NCI-H524 (cell line): ENCODE measurements around the gene TMEM98.
"Not testable (repeated sequence)": the region's sequence is repeated elsewhere in the genome, so short reads cannot be mapped to it uniquely, and the experiment has no call there.

ENCODE experiments used
- DNase-seq, 2 experiments: peaks; one replicate each; lab custom pipeline; 2025; lab: John Stamatoyannopoulos, UW

TMEM98 gene, protein sequence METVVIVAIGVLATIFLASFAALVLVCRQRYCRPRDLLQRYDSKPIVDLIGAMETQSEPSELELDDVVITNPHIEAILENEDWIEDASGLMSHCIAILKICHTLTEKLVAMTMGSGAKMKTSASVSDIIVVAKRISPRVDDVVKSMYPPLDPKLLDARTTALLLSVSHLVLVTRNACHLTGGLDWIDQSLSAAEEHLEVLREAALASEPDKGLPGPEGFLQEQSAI

DNA sequence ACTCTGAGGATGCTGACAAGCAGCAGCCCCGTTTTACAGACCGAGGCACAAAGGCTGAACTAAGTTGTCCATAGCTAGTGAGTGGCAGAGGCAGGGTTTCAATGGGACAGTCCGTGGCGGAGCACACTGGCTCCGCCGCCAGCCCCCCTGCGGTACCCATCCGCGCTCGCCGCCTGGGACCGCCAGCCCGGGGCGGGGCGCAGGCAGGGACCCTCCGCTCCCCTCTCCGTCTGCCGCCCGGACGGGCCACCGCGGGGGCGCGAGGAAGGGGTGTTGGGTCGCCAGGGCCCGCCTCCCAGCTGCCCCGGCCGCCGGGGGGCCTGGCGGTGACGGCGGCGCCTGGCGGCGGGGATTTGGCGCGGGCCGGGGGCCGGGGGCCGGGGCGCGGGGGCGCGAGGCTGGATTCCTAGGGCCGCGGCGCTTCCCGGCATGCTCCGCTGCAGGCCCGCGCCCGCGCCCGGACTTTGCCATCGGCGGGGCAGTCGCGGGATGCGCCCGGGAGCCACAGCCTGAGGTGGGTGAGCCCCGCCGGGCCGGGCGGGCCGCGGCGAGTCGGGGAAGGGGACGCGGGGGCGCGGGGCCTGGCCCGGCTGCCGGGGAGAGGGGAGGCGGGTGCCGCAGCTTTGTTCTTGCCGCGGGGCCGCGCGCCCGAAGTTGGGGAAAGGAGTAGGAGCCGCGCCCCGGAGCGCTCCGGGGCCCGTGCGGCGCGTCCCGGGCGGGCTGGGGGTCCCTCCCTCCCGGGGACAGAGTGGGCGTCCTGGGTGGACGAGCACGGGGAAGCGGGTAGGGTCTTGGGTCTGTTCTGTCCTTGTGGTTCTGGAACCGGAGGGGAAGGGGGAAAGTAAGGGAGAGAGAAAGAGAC lies at the start of gene TMEM98:
Gene TMEM98, plus strand, starts transcription at position 430 of the 862 bp plus-strand sequence. CDS start 3,376 bp downstream, outside the sequence.
- peak in 1 of 2 experiments; percentile 34 for DNase-seq

DNA sequence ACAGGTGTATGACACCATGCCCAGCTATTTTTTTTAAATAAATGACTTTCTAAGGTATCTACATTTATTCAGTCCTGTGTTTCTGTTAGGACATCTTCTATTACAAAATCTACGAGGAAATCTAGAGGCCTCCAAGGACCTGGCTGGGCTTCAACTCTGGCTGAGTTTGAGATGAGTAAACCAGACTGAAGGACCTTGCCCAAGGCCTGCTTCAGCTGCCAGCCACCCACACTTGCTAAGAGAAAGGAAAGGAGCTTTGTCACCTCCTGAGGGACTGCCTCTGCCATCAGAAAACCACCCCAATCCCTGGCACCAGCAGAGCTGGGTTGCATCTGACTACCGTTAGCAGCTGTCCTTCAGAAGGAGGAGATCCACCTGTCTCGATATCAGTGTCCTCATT lies 49.7 kb upstream of the TMEM98 start:
- no peak for DNase-seq

DNA sequence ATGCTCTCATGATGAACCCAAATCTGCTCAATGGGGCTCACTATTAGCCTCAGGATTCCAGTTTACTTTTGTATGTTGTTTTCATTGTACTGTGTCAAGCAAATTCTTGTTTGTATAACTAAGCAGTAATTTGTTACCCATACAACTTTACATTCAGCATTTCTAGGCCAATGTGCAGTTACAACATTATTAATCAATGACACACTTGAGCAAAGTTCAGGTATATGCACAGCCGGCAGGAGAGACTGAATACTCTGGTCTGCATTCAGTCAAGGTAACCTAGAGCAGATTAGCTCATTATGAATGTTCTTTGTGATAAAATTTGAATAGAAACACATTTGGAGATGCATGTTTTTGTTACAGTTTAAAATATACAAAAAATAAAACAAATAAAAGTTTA lies 48.8 kb upstream of the TMEM98 start:
- no peak for DNase-seq

DNA sequence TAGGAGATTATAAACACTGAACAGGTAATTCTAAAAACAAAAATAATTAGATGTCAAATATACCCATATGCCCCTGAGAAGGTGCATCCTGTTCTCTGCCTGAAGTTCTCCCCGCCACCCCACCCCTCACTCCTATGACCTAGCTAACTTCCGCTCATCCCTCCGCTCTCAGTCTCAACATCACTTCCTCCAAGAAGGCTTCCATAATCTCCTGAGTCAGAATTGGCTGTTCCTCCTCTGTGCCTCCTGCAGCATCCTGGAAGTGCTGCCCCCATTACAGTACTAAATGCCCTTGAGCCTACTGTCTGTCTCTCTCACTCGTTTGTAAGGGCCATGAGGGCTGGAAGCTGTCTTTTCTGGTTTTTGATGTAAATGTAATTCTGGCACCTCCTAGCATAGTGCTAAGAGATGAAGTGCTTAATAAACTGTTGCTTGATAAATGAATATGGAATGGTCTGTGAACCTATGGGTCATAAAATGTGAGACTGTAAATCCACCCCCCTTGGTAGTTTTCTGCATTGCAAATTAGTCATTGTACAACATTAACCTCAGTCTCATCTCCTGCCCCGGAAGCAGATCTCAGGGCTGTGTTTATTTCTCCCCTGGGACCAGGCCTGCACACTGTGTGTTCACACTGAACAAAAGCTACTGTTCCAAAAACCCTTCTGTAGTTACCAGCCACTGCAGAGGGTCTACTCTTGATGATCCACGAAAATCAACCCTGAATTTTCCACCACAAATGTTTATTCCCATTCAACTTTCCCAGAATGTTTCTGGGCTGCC lies 47.1 kb upstream of the TMEM98 start:
- peak in 1 of 2 experiments; percentile 7 for DNase-seq

DNA sequence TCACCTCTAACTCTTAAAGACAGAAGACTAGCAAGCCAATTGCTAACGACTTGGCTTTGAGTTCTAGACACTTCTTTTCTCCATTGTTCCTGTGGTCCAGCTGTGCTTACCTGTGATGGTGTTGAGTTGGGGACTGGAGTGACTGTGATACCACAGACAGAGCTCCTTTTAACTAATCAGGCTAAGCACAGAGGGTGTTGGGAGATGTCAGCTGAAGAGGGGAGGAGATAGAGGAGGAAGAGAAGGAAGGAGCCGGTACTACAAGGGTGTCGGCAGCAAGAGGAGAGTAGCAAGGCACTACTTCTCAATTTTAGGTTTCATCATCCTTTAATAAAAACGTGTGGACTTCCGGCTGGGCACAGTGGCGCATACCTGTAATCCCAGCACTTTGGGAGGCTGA lies 45.9 kb upstream of the TMEM98 start:
- no peak for DNase-seq

DNA sequence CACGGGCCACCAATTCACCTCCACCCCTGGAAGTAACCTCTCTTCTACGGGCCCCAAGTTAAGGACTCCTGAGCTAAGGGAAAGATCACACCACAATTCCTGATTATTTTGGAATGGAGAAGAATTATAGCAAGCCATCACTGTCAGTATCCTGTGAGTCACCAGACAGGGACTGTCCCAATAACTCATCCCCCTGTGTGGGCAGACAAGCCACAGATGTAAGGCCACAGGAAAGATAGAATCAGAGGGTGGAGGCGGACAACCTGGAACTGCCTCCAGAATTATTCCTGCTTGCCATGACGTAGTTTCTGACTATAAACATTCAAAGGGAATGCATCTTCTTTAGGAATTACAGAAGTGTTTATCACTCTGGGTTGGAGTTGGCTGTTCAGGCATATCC lies 45.2 kb upstream of the TMEM98 start:
- no peak for DNase-seq

DNA sequence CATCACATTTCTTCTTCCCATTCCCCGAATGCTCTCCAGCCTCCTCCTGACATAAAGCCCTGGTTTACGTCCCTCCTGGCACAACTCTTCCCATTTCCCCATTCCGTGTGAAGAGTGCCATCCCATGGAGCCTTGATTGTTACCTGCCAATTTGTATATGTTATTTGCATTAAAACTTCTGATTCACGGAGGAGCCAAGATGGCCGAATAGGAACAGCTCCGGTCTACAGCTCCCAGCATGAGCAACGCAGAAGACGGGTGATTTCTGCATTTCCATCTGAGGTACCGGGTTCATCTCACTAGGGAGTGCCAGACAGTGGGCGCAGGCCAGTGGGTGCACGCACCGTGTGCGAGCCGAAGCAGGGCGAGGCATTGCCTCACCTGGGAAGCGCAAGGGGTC lies 41.0 kb upstream of the TMEM98 start:
- not testable (repeated sequence) for DNase-seq

DNA sequence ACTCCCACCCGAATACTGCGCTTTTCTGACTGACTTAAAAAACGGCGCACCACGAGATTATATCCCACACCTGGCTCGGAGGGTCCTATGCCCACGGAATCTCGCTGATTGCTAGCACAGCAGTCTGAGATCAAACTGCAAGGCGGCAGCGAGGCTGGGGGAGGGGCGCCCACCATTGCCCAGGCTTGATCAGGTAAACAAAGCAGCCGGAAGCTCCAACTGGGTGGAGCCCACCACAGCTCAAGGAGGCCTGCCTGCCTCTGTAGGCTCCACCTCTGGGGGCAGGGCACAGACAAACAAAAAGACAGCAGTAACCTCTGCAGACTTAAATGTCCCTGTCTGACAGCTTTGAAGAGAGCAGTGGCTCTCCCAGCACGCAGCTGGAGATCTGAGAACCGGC lies 40.5 kb upstream of the TMEM98 start:
- DNase-seq, result not testable (repeated sequence)

DNA sequence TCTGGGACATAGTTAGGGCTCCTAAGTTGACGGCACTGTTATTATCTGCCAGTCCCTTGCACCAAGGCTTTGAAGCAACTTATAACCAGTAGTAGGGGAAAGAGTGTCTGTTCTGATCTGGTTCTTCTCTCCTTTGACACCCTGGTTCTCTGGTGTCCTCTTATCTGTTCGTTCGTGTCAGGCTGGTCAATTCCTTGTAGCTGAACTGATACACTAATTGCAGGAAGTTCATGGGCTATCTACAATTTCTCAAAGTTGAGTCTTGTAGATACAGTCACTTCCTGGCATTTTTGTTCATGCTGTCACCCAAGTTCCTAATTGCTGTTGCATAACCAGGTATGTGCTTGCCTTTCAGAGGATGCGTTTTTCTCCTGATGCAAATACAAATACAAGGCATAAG lies 33.7 kb upstream of the TMEM98 start:
- DNase-seq, result no peak

DNA sequence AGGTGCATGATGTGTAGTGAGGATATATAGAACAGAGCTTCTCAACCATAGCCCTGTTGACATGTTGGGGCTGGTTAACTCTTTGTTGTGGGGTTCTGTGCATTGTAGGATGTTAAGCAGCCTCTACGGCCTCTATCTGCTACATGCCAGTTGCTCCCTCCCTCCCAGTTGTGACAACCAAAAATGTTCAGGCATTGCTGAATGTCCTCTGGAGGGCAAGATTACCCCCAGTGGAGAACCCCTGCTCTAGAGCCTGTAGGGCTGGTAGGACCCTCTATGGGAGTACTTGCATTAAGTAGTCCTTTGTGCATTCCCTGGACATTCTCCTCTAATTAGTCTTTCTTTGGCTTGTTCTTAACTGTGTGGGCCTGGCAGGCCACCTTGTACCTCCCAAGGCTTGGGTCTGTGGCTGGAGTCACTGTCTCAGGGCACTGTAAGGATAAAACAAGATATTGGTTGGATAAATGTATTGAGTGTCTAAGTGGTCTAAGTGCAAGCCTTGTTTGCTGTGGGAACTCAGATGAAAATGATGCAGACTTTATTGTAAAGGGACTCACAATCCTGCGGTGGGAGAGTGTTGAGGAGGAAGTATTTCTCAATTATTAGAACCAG lies 31.2 kb upstream of the TMEM98 start:
- no peak for DNase-seq

DNA sequence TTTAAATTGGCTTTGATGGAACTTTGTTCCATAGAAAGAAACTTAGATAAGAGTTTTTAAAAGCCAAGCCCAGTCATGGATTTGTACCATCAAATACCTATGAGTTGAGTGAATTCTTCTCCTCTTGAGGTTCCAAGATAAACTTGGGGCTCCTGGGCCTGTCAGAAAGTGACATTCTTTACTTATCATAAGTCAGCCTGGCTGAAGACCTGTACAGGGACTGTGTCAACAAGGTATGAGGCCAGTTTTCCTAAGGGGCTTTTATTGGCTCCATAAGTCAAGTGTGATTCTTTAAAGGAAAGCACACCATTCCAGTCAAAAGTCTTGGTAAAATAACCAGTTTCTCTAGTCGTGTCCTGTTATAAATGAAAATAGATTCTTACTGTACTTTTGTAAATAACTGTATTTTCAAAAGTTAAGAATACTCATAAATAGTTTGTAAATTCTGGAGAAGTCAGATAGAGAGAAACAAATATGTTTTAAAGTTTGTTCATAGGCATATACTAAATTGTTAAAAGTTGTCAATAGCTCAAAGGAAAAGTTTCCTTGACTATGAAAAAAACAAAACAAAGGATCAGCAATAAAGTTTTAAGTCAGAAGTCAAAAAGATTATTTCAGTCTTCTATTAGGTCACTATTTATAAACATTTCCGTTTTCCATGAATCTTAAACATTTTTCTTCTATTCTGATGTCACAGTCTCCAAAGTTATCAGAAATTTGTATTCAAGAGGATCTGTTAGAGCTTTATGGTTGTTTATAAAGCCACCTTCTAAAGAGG lies 28.5 kb upstream of the TMEM98 start:
- no peak for DNase-seq

DNA sequence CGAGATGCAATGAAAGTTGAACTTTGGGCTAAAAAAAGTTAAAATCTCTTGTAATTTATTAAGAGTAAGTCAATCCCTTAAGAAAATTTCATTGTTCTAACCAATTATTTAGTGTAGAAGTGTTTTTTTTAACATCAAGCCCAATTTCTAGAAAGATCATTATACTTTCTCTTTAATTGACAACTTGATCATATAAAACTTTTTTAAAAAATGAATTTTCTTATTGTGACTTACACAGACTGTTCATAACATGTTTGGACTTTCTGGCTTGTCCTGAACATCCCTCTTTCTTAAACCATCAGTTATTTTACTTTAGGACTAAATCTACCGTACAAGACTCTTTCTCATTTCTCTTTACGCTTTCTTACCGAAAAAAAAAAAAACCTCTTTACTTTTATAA lies 26.2 kb upstream of the TMEM98 start:
- no peak for DNase-seq

DNA sequence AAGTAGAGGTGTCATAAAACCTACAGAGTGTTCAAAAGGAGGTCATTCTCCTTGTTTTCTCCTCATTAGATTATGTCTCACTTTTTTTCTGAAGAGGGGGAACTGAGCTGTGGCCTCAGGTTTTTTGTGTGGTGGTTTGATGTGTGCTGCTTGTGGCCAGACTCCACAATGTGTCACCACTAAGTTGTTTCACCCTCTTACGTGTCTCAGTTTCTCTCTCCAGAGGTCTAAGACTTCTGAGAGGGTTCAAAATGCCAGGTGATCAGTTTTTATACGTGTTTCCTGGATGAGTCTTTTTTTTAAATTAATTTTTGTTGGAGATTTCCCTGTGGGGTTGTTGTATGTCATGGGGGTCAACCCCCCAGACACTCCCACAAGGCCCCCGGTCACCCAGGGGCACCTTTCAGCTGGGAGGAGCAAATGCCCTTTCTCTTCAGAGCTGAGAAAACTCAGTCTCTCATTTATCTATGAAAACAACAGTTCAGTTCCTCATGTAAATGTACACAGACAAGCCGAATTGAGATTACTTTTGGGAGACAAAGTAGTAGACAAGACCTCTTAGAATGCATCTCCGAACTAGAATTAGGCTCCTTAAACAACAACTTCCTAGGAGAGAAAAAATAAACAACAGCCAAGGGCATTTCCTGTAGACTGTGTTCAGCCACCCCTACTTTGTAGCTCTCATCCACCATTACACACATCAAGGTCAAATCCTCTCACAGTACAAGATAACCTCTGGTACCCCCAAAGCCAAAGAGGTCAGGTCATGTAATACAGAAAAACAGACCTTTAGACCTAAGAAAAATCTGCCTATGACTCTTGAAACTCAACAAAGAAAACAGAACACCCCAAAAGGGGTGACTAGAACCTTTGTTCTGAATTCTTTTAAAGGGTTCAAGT lies 23.9 kb upstream of the TMEM98 start:
- no peak for DNase-seq

DNA sequence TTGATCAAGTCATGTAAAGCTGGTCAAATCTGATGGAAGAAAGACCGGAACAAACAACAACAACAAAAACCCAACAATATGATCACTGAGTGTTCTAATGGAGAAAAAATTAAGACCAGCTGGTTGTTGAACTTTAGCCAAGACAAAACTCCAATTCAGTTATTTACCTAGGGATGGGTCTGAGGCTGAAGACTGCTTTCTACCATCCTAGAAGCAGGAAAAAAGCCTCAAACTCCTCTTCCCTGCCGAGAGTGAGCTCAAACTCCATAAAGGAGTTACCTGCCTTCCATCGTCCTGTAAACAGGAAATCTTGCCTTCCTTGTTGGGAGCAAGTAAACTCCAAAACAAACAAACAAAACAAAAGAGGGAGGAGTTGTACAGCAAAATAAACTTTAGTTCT lies 23.1 kb upstream of the TMEM98 start:
- no peak for DNase-seq

DNA sequence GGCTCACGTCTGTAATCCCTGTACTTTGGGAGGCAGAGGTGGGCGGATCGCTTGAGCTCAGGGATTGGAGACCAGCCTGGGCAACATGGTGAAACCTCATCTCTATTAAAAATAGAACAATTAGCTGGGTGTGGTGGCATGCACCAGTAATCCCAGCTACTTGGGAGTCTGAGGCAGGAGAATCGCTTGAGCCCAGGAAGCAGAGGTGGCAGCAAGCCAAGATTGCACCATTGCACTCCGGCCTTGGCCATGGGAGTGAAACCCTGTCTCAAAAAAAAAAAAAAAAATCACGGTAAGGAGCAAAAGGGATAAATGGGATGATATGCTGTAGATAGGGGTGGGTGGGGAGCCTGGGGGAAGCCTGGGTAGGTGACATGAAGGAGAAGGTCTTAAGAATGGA lies 20.4 kb upstream of the TMEM98 start:
- DNase-seq, result no peak

DNA sequence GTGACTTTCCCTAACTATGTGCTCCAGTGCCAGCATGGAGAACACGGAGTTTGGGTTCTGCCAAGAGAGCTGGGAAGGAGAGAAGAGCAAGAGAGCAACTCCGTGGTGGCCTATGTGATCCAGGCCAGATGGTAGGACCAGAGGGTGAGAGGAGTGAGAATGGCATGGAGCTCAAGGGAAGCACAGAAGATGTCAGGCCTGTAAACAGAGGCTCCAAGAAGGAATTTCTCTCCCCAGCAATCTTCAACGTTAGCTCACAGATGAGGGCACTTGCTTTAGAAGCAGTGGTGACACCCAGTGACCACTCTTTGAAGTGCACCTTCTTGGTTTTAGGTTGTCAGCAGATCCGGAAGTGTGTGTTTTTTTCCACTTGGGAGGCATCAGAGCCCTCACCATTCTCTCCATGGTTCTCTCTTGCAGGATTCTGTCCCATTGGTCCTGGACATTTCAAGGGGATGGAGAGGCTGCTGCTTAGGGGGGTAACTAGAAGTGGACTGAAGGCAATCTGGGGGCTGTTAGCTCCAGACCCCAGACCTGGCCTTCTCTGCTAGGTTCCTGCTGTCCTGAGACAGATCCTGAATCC lies 18.1 kb upstream of the TMEM98 start:
- DNase-seq, result peak; percentile 36 to 68

DNA sequence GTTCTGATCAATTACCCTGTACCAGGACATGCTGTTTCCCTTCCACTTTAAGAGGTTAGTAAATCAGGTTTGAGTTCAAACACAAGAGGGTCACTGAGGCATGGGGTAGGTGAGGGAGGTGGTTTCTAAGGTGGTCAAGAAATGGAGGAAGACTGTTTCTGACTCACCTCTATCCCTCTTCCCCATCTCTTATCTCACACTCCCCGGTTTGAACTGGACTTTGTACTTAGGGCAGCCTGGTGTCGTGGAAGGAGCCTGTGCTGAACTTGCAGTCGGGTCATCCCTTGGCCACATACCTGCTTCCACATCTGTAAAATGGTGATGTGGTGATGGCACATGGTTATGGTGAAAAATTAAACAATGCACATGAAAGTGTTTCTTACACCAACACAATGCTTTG lies 17.2 kb upstream of the TMEM98 start:
- DNase-seq, result no peak

DNA sequence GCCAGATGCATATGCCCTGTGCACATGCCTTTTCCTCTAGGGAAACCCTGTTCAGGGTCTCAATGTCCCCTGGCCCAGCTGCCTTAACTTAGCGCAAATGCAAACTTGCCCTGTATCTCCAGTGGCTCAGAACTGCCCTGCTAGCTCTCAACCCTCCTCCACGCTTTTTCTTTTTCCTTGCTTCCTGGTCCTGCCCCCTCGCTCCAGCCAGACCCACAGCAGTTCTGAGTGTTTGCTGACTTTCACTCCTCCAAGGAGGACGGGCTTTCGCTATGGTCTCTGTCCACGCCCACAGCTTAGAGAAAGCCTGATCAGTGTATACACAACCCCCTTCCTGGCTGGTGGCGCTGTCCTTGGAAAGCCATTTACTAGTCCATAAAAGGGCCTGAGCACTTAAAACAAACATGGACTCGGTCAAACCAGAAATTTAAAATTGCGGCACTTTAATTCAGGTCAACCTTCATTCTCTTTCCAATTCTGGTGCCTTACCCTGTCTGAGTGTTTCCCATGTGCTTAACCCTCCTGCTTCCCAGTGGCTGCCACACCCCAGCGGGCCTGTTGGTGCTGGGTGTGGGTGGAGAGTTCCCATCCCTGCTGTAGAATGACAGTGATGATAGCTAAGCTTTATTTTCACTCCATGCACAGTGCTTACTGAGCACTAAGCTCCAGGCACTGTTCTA lies 15.6 kb upstream of the TMEM98 start:
- peak in 1 of 2 experiments; percentile 15 for DNase-seq

DNA sequence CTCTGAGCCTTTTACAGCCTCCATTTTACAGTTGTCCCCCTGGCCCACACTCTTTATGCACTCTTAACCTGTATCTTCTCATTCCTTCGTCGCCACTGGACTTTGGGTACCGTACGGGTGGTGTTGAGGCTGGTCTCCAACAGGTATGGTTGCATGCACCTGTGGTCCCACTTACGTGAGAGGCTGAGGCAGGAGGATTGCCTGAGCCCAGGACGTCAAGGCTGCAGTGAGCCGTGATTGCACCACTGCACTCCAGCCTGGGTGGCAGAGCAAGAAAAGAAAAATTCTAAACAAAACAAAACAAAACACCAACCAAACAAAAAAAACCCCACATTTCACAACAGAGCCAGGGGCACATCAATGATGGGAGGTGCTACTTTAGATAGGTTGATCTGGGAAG lies 14.4 kb upstream of the TMEM98 start:
- DNase-seq, result no peak
